HepG2 (cell line): ENCODE results near the gene FFAR4. TPM values are rescaled to one million over a fixed set of nuclear protein-coding genes. Genes with fewer than 3 reads are reported as not detected.

Experiments used
- AFF4 ChIP-seq: sonication (generic); formaldehyde crosslinking; IDR thresholded peaks from 2 replicates; pipeline ENCODE4 v1.4.0; 2020; ENCODE audit warnings: missing genetic modification reagents
- AGO1 ChIP-seq: fragments of 200-400 bp; formaldehyde crosslinking; IDR thresholded peaks from 2 replicates; pipeline ENCODE4 v1.6.1; 2017; ENCODE audit warnings: mild to moderate bottlenecking, low read depth, low read length, moderate library complexity; ENCODE audit not compliant: poor library complexity, severe bottlenecking
- ARNT2 ChIP-seq: sonication (generic); formaldehyde crosslinking; IDR thresholded peaks from 2 replicates; pipeline ENCODE4 v1.8.0; 2022; ENCODE audit warnings: mild to moderate bottlenecking, low read depth, missing genetic modification reagents, moderate library complexity
- CBX1 ChIP-seq: IDR thresholded peaks from one replicate; pipeline ENCODE4 v1.6.1; 2016; ENCODE audit warnings: antibody characterized with exemption, low read depth
- FOXP1 ChIP-seq, 2 experiments: fragments of 450-650 bp in 1 of 2; IDR thresholded peaks; 2 replicates each; pipeline ENCODE4 v1.6.1; 2017 to 2018; ENCODE audit warnings: antibody characterized with exemption in 1 of 2
- KAT8 ChIP-seq: IDR thresholded peaks from 2 replicates; pipeline ENCODE4 v1.6.1; 2016; ENCODE audit warnings: missing genetic modification reagents, missing compliant biosample characterization
- MIXL1 ChIP-seq: IDR thresholded peaks from 2 replicates; pipeline ENCODE4 v1.6.1; 2016
- MXD3 ChIP-seq: IDR thresholded peaks from 2 replicates; pipeline ENCODE4 v1.6.1; 2016; ENCODE audit warnings: mild to moderate bottlenecking, missing biosample characterization, missing genetic modification reagents
- MYC ChIP-seq: sonication (generic); formaldehyde crosslinking; IDR thresholded peaks from 2 replicates; pipeline ENCODE4 v1.9.0; 2021; ENCODE audit warnings: missing genetic modification reagents, borderline replicate concordance
- PHF21A ChIP-seq: sonication (generic); formaldehyde crosslinking; IDR thresholded peaks from 2 replicates; pipeline ENCODE4 v1.5.0; 2020; ENCODE audit warnings: mild to moderate bottlenecking, missing genetic modification reagents
- POLR2A ChIP-seq, 2 experiments: IDR thresholded peaks; 2 replicates each; pipeline ENCODE4 v1.6.1; 2011; ENCODE audit warnings: low read depth in 2 of 2, low read length in 2 of 2, mild to moderate bottlenecking in 1 of 2, moderate library complexity in 1 of 2; ENCODE audit not compliant: insufficient read depth in 1 of 2
- TSC22D2 ChIP-seq: sonication (generic); formaldehyde crosslinking; IDR thresholded peaks from 2 replicates; pipeline ENCODE4 v1.5.1; 2020; ENCODE audit warnings: missing genetic modification reagents, mild to moderate bottlenecking, borderline replicate concordance
- YY1 ChIP-seq: IDR thresholded peaks from 2 replicates; pipeline ENCODE4 v1.6.1; 2011; ENCODE audit warnings: low read length, low read depth, moderate library complexity, mild to moderate bottlenecking; ENCODE audit not compliant: insufficient read depth, insufficient replicate concordance
- ZFP82 ChIP-seq: sonication (generic); formaldehyde crosslinking; IDR thresholded peaks from 2 replicates; pipeline ENCODE4 v1.5.1; 2020; ENCODE audit warnings: mild to moderate bottlenecking, missing genetic modification reagents, borderline replicate concordance
- ZNF326 ChIP-seq: sonication (generic); formaldehyde crosslinking; IDR thresholded peaks from 2 replicates; pipeline ENCODE4 v1.4.0; 2020; ENCODE audit warnings: missing genetic modification reagents, borderline replicate concordance
- ZNF503 ChIP-seq: sonication (generic); formaldehyde crosslinking; IDR thresholded peaks from 2 replicates; pipeline ENCODE4 v1.4.0; 2020; ENCODE audit warnings: missing genetic modification reagents
- ZNF605 ChIP-seq: sonication (generic); formaldehyde crosslinking; IDR thresholded peaks from 2 replicates; pipeline ENCODE4 v1.8.0; 2022; ENCODE audit warnings: mild to moderate bottlenecking, missing genetic modification reagents
- polyA plus RNA-seq, 8 experiments: library from polyadenylated mRNA; depleted of rRNA in 3 of 8; stranded (reverse) in 7 of 8; unstranded in 1 of 8; fragments of >200 nt; fragmentation: Illumina TruSeq in 4 of 8; extraction: Trizol in 4 of 8; gene quantifications; 2 replicates each; pipeline versions ENCODE4 v1.2.1 to v1.2.3, GENCODE V29; 2011 to 2016; ENCODE audit warnings: low read depth in 4 of 8, missing spikeins in 1 of 8, mixed read lengths in 1 of 8; ENCODE audit not compliant: insufficient read depth in 1 of 8
- total RNA-seq, 5 experiments: library from RNA; depleted of rRNA; stranded (reverse); fragments of >200 nt; fragmentation: Illumina TruSeq; extraction: Trizol; gene quantifications; 2 replicates each; pipeline ENCODE4 v1.2.3, GENCODE V29; 2016; ENCODE audit warnings: low read depth in 1 of 5
- TF ChIP-seq, protein P1 (sequence below): sonication (generic); formaldehyde crosslinking; IDR thresholded peaks from 2 replicates; pipeline ENCODE4 v1.5.1; 2020; ENCODE audit warnings: mild to moderate bottlenecking, missing genetic modification reagents, borderline replicate concordance

Gene FFAR4
- total and polyA plus RNA-seq, 2 of the 13 experiments (the other 11 are each of a cell fraction or from before 2014, with no cell fraction given), result 0.09 TPM; not detected in 1

GRCh38 chr10:93600446-93601145 lies 34.1 kb downstream of the FFAR4 start (continued):
- 0 out of 2 replicates have a peak, but pooled peaks have one; percentile 36 for TF ChIP-seq KAT8
- peak; percentile 16 to 37; a peak in 1 of 4 replicates for TF ChIP-seq POLR2A (IDR thresholded peaks at IDR 0.05; ENCODE audit: insufficient read depth in 1 of 2, low read depth in 2 of 2, low read length in 2 of 2)
- TF ChIP-seq, protein P1, sequence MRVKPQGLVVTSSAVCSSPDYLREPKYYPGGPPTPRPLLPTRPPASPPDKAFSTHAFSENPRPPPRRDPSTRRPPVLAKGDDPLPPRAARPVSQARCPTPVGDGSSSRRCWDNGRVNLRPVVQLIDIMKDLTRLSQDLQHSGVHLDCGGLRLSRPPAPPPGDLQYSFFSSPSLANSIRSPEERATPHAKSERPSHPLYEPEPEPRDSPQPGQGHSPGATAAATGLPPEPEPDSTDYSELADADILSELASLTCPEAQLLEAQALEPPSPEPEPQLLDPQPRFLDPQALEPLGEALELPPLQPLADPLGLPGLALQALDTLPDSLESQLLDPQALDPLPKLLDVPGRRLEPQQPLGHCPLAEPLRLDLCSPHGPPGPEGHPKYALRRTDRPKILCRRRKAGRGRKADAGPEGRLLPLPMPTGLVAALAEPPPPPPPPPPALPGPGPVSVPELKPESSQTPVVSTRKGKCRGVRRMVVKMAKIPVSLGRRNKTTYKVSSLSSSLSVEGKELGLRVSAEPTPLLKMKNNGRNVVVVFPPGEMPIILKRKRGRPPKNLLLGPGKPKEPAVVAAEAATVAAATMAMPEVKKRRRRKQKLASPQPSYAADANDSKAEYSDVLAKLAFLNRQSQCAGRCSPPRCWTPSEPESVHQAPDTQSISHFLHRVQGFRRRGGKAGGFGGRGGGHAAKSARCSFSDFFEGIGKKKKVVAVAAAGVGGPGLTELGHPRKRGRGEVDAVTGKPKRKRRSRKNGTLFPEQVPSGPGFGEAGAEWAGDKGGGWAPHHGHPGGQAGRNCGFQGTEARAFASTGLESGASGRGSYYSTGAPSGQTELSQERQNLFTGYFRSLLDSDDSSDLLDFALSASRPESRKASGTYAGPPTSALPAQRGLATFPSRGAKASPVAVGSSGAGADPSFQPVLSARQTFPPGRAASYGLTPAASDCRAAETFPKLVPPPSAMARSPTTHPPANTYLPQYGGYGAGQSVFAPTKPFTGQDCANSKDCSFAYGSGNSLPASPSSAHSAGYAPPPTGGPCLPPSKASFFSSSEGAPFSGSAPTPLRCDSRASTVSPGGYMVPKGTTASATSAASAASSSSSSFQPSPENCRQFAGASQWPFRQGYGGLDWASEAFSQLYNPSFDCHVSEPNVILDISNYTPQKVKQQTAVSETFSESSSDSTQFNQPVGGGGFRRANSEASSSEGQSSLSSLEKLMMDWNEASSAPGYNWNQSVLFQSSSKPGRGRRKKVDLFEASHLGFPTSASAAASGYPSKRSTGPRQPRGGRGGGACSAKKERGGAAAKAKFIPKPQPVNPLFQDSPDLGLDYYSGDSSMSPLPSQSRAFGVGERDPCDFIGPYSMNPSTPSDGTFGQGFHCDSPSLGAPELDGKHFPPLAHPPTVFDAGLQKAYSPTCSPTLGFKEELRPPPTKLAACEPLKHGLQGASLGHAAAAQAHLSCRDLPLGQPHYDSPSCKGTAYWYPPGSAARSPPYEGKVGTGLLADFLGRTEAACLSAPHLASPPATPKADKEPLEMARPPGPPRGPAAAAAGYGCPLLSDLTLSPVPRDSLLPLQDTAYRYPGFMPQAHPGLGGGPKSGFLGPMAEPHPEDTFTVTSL (CRISPR knock-in tag), result no peak
- TF ChIP-seq TSC22D2 (CRISPR knock-in tag), result no peak
- peak; percentile 49; the same call in 1 of the 2 replicates for TF ChIP-seq ZNF605
- peak; percentile 5; the same call in 1 of the 2 replicates for TF ChIP-seq PHF21A (CRISPR knock-in tag)
- TF ChIP-seq FOXP1 (IDR thresholded peaks at IDR 0.05), result no peak
- no peak for TF ChIP-seq FOXP1 (CRISPR knock-in tag; IDR thresholded peaks at IDR 0.05)
- peak; percentile 62 for TF ChIP-seq AGO1
- TF ChIP-seq ZNF326 (CRISPR knock-in tag), result no peak
- TF ChIP-seq ZFP82 (CRISPR knock-in tag), result 0 out of 2 replicates have a peak, but pooled peaks have one; percentile 12
- no peak for TF ChIP-seq ARNT2 (CRISPR knock-in tag)
- peak; percentile 17 for TF ChIP-seq CBX1
- TF ChIP-seq MXD3, result no peak; the same call in 1 of the 2 replicates
- TF ChIP-seq AFF4 (CRISPR knock-in tag), result no peak
- no peak for TF ChIP-seq ZNF503 (CRISPR knock-in tag)
- no peak for TF ChIP-seq MIXL1 (CRISPR knock-in tag)
- TF ChIP-seq YY1, result peak; percentile 22
- TF ChIP-seq MYC (CRISPR knock-in tag), result peak; percentile 79
